ENCODE results near the gene ATP8B3.
"Not testable (repeated sequence)": the region's sequence is repeated elsewhere in the genome, so short reads cannot be mapped to it uniquely, and the experiment has no call there.

ATP8B3 gene

DNA sequence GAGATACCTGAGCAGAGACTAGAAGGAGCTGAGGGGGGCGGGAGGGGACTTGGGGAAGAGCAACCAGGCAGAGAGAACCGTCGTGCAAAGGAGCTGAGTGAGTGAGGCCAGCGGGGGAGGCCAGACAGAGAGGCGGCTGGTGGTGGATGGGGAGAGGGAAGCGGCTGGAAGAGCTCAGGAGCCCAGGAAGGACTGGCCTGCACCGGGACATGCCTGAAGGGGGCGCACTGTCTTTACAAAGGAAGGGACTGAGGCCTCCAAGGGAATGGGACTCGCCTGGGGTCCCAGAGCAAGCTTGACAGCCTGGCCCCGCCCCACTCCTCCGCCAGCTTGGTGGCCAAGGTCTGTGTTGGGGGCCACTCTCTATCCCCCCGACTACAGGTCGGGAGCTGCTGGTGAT, 43.8 kb downstream of the ATP8B3 start:
- no peak for FAIRE-seq

DNA sequence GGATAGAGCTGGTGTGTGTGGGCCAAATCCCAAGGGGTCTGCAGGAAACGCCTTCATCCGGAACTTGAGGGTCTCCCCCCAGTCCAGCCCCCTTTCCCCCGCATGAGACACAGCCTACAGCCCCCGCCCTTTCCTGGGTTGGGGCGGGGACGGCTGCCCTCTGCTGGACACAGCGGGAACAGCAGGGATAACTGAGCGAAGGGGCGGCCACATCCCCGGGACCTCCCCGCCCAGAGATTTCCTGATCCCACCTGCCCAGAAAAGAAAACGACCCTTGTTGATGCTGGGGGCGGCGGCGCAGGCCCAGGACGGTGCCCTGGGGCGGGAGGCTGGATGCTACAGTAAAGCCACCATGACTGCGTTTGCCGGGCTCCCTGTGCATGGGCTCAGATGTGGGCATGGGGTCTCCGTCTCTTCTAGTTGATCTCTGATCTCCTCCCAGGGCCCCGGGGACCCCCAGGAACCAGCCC, 44.6 kb downstream of the ATP8B3 start:
- FAIRE-seq = no peak

DNA sequence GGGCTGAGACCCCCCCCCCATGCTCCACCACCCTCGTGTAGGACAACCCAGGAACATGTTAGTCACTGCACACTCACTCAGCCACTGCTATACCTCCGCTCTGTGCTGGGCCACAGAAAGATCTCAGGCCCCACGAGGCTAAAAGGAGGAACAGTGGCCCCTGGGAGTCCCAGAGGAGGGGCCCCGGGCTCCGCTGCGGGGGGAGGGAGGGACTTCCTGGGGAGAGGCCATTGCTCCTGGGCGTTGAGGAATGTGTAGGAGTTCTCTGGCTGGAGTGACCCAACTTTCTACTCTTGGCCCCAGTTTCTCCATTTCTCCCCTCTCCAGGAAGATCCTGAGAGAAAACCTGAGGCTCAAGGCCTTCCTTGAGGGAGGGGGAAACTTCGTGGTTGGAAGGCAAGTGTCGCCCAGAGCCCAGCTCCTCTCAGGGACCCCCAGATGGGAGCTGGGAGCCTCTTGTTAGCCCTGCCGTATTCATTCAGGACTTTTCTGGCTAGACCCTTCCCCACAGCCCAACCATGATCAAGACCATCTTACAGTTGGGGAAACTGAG, 45.2 kb downstream of the ATP8B3 start:
- no peak for FAIRE-seq

DNA sequence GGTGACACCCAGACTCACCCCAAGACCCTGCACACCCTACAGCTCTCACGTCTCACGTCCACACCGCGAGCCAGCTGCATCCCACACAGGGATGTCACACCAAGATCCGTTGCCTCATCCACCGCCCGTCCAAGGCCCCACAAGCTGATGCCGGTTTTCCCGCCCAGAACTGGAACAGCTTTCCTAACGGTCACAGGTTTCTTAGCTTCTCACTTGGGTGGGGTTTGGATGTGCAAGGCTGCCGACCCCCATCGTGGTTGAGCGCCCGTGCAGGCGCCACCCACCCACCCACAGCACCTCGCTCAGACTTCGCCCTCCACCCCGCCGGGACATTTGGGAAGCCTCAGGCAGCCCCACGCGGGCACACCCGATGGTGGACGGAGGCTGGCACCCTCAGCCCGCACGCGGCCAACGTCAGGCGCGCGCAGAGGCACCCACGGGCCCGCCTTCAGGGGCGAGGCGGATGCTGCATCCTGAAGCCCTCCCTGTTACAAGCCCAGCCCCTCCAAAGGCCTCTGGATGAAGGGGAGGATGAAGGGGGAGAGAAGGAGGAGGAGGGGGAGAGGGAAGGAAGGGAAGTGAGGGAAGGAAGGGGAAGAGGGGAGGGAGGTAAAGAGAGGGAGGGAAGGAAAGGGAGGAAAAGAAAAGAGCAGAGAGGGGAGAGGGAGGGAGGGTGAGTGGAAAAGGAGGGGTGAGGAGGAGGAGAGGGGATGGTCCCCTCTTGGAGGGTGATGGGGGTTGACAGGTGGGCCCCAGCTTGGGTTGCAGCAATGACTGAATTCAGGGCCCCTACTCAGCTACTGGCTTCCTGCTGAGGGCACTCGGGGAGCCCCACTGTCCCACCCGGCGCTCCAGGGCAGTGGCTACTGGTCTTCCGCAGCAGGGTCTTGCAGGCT, 45.9 kb downstream of the ATP8B3 start:
- FAIRE-seq = no peak

DNA sequence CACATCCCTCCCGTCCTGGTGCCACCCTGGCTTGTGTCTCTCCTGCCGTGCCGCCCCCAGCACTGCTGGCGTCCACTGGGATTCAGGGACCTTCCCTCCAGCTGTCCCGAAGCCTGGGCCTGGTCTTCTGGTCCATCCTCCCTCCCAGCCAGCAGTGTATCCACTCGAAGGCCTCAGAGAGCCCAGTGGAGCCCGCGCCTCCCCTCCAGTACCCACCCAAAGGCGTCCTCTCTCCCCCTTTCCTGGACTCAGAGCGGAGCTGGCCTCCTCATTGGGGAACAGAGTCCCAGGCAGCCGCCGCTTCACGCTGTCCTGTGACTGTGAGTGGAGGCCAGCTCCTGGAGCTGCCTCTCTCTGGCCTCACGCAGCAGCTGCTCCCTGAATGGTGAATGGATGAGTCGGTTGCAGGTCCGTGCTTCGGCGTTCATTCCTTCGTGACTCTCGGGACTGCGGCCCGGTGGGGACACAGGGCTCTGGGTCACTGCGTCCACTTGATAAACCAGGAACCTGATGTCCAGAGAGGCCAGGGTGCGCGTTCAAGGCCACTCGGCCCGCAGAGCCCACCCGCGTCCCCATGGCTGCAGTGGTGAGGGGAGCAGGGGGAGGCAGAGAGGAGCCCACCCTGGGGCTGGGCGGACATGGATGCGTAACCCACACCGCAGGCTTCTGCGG, 46.7 kb downstream of the ATP8B3 start:
- no peak for FAIRE-seq

DNA sequence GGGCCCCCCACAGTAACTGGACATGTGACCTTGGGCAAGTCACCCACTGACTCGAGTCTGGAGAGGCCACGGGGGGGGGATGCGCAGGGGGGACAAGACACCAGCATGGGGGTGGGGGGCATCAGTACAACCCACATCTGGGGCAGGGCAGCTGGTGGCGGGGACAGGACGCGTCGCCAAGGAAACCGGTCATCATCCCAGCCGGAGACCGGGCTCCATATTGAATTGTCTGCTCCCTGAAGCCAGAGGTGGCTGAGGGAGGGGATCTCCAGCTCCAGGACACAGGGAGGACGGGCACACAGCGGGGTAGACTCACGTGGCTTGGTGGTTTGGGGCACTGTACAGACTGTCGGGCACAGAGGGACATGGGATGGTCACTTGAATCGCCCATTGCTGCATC, 47.3 kb downstream of the ATP8B3 start:
- no peak for FAIRE-seq

DNA sequence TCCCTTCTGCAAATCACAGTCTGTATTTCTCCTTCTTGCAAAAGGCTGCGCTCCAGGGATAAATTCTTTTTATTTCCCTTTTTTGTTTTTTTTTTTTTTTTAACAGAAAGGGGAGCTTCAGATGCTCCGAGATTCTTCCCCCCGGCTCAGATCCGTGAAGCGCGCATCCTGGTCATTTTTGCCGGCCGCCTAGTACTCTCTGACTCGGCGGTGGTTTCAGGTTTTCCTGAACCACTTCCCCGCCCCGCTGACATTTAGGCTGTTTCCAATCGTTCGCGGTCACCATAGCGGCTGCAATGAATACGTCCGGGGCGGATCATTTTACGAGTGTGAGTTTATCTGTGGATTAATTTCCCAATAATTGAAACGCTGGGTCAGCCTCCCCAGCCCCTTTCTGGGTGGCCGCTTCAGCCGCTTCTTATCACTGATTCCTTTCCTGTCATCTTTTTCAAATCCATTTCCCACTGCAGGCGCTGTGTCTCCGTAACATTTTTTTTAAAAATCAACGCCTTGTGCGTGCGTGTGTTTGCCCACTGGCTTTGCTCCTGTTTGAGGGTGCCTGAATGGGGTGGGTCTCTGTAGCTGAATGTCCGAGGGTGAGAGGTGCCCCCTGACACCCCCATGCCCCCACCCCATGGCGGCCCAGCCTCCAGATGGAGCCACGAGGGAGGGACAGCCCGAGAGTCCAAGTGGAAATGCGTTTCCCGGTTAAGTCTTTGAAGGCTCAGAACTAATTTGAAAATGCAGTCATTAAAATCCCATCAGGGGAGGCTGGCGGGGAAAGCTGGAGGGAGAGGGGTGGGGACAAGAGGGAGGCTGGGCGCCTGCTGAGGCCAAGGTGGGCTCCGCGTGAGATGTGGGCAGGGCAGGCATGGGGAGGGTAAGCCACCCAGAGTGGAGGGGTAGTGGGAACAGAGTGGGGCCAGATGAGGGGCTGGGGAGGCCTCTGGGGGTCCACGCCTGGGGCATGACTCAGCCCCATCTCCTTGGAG, 48.1 kb downstream of the ATP8B3 start:
- FAIRE-seq = no peak

DNA sequence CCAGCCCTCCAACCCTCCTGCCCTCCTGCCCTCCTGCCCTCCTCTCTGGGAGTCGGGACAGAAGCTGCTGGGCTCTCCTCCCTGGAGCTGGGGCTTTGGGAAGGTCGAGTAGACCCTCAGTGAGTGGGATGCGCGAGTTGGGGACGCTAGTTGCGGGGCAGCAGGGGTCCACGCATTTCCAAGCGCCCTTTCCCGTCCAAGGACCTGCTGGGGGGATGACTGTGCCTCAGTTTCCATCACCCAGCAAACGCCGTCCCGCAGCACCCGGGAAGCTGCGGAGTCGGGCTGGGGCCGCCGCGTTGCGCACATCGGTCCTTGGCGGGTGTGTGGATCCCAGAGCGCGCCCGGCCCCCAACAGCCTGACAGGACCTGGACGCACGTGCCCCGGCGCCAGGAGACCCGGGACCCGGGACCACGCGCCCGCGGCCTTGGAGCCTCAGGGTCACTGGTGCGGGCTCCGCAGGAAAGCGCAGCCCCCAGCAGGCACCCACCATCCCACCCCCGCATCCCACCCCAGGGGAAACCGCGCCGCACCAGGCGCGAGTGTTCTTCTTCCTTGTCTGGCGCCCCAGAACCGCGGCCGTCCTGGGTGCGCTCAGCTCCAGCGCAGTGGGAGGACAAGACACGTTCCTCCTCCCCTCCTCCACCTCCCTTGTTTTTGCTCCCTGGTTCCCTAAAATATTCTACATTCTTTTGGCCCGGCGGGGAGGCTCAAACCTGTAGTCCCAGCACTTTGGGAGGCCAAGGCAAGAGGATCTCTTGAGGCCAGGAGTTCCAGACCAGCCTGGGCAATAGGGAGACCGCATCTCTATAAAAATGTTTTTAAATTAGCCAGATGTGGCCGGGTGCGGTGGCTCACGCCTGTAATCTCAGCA, 49.6 kb downstream of the ATP8B3 start:
- no peak for FAIRE-seq

DNA sequence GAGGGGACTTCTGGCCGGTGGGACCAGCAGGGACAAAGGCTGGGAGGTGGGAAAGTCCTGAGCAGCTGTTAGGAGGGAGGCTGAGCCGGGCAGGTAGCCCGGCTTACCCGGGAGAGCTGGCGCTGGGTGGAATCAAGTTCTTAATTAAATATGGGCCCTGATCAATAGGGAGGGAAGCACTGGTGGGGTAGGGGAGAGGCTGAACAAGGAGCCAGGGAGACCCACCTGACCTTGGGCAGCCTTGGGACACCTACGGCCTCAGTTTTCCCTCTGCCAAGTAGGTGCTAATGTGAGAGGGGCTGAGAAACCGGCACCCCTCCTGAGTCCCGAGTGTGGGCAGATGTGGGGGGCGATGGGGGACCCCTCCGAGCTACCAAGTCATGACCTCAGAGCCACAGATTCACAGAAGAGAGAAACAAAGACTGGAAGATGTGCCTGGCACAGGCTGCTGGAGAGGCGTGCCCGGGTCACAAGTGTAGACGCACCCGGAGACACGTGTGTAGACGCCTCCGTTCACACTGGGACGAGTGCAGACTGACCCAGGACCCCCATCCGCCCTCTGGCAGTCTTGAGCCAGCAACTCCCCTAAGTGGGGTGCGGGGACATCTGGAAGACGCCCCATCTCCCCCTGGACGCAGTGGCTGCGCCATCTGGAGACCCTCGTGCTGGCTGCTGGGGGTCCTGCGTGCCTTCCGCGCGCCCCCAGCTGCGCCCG, 50.4 kb downstream of the ATP8B3 start:
- FAIRE-seq = no peak

DNA sequence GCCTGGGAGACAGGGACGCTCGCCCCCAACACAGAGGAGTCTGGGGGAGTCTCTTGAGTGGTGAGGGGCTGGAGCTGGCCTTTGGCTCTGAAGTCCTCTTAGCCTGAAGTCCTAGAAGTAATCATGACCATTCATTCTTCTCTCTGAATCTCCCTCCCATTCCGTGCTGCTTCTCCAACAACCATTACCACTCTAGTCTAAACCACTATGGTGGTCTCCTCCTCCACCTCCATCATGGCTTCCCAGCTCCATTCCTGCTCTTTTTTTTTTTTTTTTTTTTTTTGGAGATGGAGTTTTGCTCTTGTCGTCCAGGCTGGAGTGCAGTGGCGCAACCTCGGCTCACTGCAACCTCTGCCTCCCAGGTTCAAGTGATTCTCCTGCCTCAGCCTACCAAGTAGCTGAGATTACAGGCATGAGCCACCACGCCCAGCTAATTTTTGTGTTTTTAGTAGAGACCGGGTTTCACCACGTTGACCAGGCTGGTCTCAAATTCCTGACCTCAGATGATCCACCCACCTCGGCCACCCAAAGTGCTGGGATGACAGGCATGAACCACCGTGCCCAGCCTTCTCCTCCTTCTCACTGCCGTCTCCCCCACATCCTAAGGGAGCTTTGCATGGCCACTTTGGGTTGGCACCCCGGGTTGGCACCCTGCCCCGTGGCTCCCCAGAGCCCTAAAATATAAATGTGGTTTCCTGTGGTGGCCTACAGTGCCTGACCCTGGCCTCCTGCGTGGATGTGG, 51.1 kb downstream of the ATP8B3 start:
- not testable (repeated sequence) for FAIRE-seq

DNA sequence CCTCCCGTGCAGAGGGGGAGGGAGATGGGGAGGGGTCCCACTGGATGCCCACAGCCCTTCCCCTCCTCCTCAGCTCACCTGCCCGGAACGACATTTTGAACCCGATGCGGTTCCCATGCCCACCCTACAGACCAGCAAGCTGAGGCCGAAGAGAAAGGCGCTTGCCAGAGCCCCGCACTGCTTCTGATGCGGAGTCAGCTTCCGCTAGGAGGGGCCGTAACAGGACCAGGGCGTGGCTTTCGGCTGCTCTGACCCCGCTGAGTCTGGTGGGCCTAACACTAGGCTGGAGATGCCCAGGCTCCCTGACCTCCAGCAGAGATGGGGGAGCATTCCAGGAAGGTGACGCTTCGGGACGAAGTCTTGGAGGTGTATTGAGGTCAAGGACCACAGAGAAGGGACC, 52.1 kb downstream of the ATP8B3 start:
- FAIRE-seq = no peak

DNA sequence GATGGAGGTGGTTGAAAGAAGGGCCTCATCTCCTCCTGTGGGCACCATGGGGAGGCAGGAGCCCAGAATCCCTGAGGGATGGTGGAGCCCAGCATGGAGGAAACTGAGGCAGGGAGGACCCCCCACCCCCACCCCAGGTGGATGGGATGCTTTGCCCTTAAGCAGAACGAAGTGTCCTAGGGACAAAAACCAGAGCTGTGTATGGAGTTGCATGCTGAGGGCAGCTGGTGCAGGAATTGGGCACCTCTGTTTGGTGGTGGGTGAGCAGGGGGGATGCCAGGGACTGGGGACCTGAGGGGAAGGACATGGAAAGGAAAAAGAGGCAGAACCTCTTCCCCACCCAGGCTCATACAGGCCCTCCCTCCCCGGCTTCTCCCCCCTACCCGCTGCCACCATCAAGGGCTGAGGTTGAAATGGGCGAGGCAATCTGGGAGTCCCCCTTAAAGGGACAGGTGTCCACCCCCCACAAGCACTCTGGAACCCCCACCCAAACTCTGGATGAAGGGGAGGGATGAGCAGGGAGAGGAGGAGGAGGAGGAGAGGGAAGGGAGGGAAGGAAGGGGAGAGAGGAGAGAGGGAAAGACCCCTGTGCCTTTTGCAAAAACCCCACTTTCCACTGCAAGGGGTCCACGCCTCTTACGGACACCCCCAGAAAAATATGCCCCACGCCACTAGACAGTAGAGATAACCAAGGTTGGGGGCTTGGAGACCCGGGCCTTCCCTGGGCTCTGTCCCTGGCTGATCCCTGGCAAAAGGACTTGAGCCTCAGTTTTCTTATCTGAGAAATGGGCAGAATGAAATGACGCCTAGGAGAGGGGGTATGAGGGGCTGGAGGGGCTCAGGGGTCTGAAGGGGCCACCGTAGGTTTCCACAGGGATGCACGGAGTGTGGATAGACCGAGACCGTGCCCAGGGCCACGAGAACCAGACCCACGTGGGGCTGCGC, 52.8 kb downstream of the ATP8B3 start:
- no peak for FAIRE-seq

DNA sequence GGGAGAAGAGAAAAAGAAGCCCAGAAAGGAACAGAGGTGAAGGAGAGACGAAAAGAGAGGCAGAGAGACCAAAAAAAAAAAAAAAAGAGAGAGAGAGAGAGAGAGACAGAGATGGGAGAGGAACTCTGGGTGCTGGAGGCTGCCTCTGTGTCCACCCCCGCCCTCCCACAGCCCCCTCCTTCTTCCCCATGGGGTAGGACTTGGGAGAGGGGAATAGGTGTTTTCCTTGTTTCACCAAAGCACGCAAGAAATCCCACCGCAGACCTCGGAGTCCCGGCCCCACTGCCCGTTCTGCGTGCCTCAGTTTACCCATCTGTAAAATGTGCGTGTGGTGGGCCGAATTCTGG, 53.9 kb downstream of the ATP8B3 start:
- no peak for FAIRE-seq

DNA sequence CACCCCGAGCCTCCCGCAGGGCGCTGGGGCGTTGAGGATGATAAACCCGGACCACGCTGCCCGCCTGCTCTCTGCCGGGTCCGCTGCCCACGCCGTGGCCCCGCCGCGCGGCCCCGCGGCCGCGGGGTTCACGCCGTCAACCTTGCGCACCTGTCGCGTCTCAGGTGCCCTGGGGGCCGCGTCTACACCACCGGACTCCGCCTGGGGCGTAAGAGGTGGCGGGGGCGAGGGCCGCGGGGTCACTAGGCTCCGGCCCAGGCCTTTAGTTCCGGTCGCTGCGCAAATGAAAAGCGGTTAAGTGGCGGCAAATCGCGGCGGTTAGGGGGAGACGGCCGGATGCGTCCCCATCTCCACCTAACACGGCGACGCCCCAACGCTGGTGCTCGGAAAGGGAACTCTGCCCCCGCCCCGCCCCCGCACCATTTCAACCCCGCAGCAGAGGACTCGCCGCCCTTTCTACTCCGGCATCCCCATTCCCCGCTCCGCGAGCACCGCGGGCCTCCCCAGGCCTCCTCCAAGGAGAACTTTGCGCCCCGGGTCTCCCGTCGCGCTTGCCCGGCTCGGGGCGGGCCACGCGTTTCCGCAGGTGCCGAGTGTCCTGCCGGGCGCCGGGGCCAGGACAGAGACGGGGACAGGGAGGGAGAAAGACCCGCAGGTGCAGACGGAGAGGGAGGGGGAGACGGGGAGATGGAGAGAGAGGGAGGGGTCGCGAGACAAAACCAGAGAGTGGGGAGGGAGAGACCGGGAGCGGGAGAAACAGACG, 54.4 kb downstream of the ATP8B3 start:
- FAIRE-seq = no peak

DNA sequence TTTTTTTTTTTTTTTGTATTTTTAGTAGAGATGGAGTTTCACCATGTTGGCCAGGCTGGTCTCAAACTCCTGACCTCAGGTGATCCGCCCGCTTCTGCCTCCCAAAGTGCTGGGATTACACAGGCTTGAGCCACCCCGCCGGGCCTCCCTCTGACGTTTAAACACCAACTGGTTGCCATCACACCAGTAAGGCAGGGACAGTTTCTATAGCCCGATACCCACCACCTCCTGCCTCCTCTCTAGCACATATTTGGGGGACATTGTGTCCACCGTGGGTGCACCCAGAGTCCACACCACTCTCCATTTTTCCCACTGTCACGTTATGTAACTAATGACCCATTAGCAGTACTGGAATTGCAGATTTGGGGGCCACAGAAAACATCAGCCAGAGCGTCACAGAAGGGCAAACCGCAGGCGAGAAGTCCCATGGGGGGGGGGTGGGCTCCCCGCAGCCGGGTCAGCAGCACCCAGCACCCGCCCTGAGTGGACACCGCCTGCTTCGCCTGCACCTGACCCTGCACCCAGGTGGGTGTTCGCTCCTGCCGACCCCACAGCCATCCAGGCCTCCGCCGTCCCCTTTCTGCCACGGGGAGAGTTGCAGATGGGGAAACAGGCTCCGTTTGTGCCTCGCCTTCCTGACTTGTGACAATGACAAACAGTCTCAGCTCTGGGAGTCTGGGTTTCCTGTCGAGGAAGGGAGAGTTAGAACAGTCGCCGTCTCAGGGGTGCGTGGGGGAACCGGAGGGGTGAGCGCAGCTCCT, 55.2 kb downstream of the ATP8B3 start:
- no peak for FAIRE-seq

DNA sequence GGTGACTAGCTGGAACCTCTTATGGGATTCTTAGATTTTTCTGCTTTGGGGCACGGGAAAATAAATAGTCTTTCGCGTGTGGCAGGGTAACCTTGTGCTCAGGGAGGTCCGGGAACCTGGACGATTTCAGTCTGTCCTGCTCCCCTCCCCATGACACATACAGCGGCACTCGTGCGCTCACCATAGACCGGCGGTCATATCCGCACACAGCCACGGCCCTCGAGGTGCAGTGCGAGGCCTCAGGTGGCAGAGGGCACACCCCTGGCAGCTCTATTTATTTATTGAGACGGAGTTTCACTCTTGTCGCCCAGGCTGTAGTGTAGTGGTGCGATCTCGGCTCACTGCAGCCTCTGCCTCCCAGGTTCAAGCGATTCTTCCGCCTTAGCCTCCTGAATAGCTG, 55.8 kb downstream of the ATP8B3 start:
- no peak for FAIRE-seq

DNA sequence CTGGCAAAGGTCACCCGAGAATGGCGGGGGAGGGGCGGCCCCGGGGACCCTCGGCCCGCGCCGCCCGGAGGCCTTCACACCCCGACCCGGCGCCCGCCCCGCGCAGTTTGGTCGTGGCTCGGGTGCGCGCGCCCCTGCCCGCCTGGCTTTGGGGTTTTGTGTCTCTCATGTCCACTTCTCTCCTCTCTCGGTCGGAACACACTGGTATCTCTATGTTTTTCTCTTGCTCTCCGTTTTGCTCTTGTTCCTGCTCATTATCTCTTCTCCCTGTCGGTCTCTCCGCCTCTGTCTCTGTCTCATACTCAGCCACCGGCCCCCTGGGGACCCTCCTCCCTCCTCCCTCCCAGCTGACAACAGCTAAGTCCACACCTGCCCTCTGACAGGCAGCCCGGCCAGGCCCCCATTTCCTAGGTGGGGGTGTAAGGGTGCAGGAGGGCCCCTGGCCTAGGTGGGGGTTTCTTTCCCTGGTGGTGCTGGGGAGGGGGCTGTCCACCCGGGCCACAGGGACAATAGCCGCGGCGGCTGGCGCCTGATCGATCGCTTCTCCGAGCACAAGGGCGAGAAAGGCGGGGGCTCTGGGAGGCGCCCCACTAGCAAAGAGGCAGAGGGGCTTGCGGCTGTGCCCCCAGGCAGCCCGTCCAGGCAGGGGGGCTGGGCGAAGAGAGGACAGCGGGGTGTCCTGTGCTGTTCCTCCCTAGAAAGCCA, 56.5 kb downstream of the ATP8B3 start:
- FAIRE-seq = no peak
